ENCODE results near the gene PSIP1.

- TF ChIP-seq CTCF (conservative IDR thresholded peaks at IDR 0.05; ENCODE audit: low read depth, low read length): no peak
- no peak for TF ChIP-seq EZH2 (IDR thresholded peaks at IDR 0.05; ENCODE audit: low read length, unreplicated experiment)
Observed at GRCh38 chr9:15480028-15480427, 30.7 kb downstream of the PSIP1 start.

All from PC-3 (cell line).